PC-9 (cell line): ENCODE results near the gene PROKR1. TPM values are rescaled to one million over a fixed set of nuclear protein-coding genes. Genes with fewer than 3 reads are reported as not detected.
"Not testable (repeated sequence)": the region's sequence is repeated elsewhere in the genome, so short reads cannot be mapped to it uniquely, and the experiment has no call there.

Source experiments
- BruUV-seq: library from RNA; stranded (reverse); fragments of 400-500 nt; replicated peaks from 2 replicates; lab custom pipeline; 2021; lab: Mats Ljungman, UMichigan
- CTCF ChIA-PET: fragments of 300-600 bp; sonication (Branson Sonifier 250); formaldehyde crosslinking; loops from one replicate; lab custom pipeline; 2022; ENCODE audit warnings: antibody characterized with exemption; lab: Charles Lee
- POLR2A ChIA-PET: fragments of 300-600 bp; sonication (Branson Sonifier 250); formaldehyde crosslinking; loops from one replicate; lab custom pipeline; 2022; ENCODE audit warnings: antibody characterized with exemption; ENCODE audit not compliant: unreplicated experiment; lab: Charles Lee
- DNase-seq, 2 experiments: peaks; one replicate each; pipeline versions ENCODE4 v3.0.0 to v3.0.0-alpha.2; 2015 to 2022; ENCODE audit warnings: mixed read lengths in 1 of 2
- H2AFZ ChIP-seq: fragments of 200-600 bp; sonication (generic); 2 replicates; pipeline ENCODE4 v1.8.1; 2017; ENCODE audit warnings: antibody characterized with exemption
- H3F3A ChIP-seq: fragments of 200-600 bp; sonication (generic); 2 replicates; pipeline ENCODE4 v1.8.1; 2017; ENCODE audit warnings: antibody characterized with exemption, mild to moderate bottlenecking, low read depth; ENCODE audit not compliant: insufficient read depth
- H3K27ac ChIP-seq: fragments of 200-600 bp; sonication (generic); 2 replicates; pipeline ENCODE4 v1.6.1; 2016; ENCODE audit warnings: mixed run types
- H3K27me3 ChIP-seq: fragments of 200-600 bp; sonication (generic); 2 replicates; pipeline ENCODE4 v1.6.1; 2016; ENCODE audit warnings: low read depth, mixed run types; ENCODE audit not compliant: insufficient read depth
- H3K36me3 ChIP-seq: fragments of 200-600 bp; sonication (generic); 2 replicates; pipeline ENCODE4 v1.6.1; 2016; ENCODE audit warnings: low read depth, mixed run types
- H3K4me1 ChIP-seq: fragments of 200-600 bp; sonication (generic); replicated peaks from 2 replicates; pipeline ENCODE4 v1.6.1; 2016; ENCODE audit warnings: mixed run types; ENCODE audit not compliant: insufficient read depth
- H3K4me2 ChIP-seq: fragments of 200-600 bp; sonication (generic); 2 replicates; pipeline ENCODE4 v1.6.1; 2017; ENCODE audit warnings: mixed run types
- H3K4me3 ChIP-seq: fragments of 200-600 bp; sonication (generic); 2 replicates; pipeline ENCODE4 v1.6.1; 2016; ENCODE audit warnings: mixed run types
- H3K79me2 ChIP-seq: fragments of 200-600 bp; sonication (generic); 2 replicates; pipeline ENCODE4 v1.6.1; 2017; ENCODE audit warnings: low read depth, mixed run types
- H3K9me2 ChIP-seq: fragments of 200-600 bp; sonication (generic); 2 replicates; pipeline ENCODE4 v1.8.1; 2017; ENCODE audit warnings: mild to moderate bottlenecking; ENCODE audit not compliant: insufficient read depth
- H3K9me3 ChIP-seq: fragments of 200-600 bp; sonication (generic); 2 replicates; pipeline ENCODE4 v1.8.1; 2016; ENCODE audit warnings: low read depth; ENCODE audit not compliant: insufficient read depth
- H4K20me1 ChIP-seq: fragments of 200-600 bp; sonication (generic); 2 replicates; pipeline ENCODE4 v1.8.1; 2017; ENCODE audit not compliant: insufficient read depth
- EZH2 ChIP-seq: fragments of 200-600 bp; sonication (generic); IDR thresholded peaks from 2 replicates; pipeline ENCODE4 v1.8.0; 2017; ENCODE audit warnings: antibody characterized with exemption, low read depth
- intact Hi-C: fragments of 100-400 bp; cut with micrococcal nuclease; formaldehyde crosslinking; loops from one replicate; pipeline ENCODE4 v1.10.0; 2022; ENCODE audit not compliant: unreplicated experiment
- total RNA-seq: library from RNA; stranded (reverse); gene quantifications from 2 replicates; pipeline ENCODE4 v1.2.3, GENCODE V29; 2021
- TF ChIP-seq, protein P1 (sequence below): fragments of 200-600 bp; sonication (generic); conservative IDR thresholded peaks from 2 replicates; pipeline ENCODE4 v1.6.1; 2017; ENCODE audit warnings: mixed run types, antibody characterized with exemption, mild to moderate bottlenecking, moderate library complexity

PROKR1 gene
- total RNA-seq, 1 experiment from 2014 or later = not detected

DNA sequence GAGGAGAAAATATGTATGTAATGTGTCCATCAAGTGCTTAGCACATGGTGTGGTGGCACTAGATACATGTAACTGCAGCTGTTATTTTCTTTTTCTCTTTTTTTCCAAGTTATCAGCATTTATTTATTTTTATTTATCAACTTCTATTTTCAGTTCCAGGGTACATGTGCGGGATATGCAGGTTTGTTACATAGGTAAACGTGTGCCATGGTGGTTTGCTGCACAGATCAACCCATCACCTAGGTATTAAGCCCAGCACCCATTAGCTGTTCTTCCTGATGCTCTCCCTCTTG, 47.9 kb upstream of the PROKR1 start:
- H3K27ac ChIP-seq, H3K27me3 ChIP-seq, H3F3A ChIP-seq, POLR2A ChIA-PET, H3K9me2 ChIP-seq, BruUV-seq, H3K9me3 ChIP-seq, DNase-seq, H4K20me1 ChIP-seq, H3K36me3 ChIP-seq, H3K4me3 ChIP-seq, H2AFZ ChIP-seq, H3K79me2 ChIP-seq, intact Hi-C loops, H3K4me1 ChIP-seq, H3K4me2 ChIP-seq: not testable (repeated sequence)
- CTCF ChIA-PET = interaction anchor here (0.8 to 1.5 kb wide), 7 partner anchors 108 to 1067 kb away, joined by 3 to 7 read pairs (median 4); no protein-coding TSS in a partner anchor
- TF ChIP-seq, protein P1, sequence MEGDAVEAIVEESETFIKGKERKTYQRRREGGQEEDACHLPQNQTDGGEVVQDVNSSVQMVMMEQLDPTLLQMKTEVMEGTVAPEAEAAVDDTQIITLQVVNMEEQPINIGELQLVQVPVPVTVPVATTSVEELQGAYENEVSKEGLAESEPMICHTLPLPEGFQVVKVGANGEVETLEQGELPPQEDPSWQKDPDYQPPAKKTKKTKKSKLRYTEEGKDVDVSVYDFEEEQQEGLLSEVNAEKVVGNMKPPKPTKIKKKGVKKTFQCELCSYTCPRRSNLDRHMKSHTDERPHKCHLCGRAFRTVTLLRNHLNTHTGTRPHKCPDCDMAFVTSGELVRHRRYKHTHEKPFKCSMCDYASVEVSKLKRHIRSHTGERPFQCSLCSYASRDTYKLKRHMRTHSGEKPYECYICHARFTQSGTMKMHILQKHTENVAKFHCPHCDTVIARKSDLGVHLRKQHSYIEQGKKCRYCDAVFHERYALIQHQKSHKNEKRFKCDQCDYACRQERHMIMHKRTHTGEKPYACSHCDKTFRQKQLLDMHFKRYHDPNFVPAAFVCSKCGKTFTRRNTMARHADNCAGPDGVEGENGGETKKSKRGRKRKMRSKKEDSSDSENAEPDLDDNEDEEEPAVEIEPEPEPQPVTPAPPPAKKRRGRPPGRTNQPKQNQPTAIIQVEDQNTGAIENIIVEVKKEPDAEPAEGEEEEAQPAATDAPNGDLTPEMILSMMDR = peak; percentile 28; the same call in 1 of the 2 replicates

DNA sequence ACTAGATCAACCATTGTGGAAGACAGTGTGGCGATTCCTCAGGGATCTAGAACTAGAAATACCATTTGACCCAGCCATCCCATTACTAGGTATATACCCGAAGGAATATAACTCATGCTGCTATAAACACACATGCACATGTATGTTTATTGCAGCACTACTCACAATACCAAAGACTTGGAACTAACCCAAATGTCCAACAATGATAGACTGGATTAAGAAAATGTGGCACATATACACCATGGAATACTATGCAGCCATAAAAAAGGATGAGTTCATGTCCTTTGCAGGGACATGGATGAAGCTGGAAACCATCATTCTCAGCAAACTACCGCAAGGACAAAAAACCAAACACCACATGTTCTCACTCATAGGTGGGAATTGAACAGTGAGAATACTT, 42.9 kb upstream of the PROKR1 start:
- H3K9me2 ChIP-seq, CTCF ChIA-PET, H3K36me3 ChIP-seq, H3K9me3 ChIP-seq, H3K4me1 ChIP-seq, H3K27ac ChIP-seq, H2AFZ ChIP-seq, DNase-seq, H3K4me3 ChIP-seq, H3F3A ChIP-seq, H3K79me2 ChIP-seq, H3K27me3 ChIP-seq, BruUV-seq, H3K4me2 ChIP-seq, POLR2A ChIA-PET, intact Hi-C loops, H4K20me1 ChIP-seq: not testable (repeated sequence)

DNA sequence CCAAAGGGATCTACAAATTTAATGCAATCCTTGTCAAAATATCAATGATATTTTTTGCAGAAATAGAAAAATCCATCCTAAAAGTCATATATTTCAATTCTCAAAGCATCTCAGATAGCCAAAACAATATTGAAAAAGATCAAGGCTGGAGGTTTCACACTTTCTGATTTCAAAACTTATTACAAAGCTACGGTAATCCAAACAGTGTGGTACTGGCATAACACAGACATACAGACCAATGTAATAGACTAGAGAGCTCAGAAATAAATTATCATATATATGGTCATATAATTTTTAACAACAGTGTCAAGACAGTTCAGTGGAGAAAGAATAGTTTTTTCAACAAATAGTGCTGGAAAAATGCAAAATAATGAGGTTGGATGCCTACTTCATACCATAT, 40.3 kb upstream of the PROKR1 start:
- H4K20me1 ChIP-seq = no peaks in the 10 kb centered on the region
- no TSS peak for BruUV-seq
- no peak overlapping the region for H3K4me3 ChIP-seq
- no peaks in the 10 kb centered on the region for H3K36me3 ChIP-seq
- H3K4me2 ChIP-seq = no peak overlapping the region
- no peak overlapping the region for H3K27ac ChIP-seq
- H3K27me3 ChIP-seq = no peaks in the 10 kb centered on the region
- no peak overlapping the region for H2AFZ ChIP-seq
- no peaks in the 10 kb centered on the region for H3K4me1 ChIP-seq
- no peaks in the 10 kb centered on the region for H3F3A ChIP-seq
- DNase-seq = no peak
- no peaks in the 10 kb centered on the region for H3K9me3 ChIP-seq
- intact Hi-C loops = no loop called here
- POLR2A ChIA-PET = no interaction called here
- CTCF ChIA-PET = no interaction called here
- TF ChIP-seq, protein P1 = no peak
- no peak for TF ChIP-seq EZH2
- no peaks in the 10 kb centered on the region for H3K79me2 ChIP-seq
- H3K9me2 ChIP-seq = no peaks in the 10 kb centered on the region; the same call in 1 of the 2 replicates

DNA sequence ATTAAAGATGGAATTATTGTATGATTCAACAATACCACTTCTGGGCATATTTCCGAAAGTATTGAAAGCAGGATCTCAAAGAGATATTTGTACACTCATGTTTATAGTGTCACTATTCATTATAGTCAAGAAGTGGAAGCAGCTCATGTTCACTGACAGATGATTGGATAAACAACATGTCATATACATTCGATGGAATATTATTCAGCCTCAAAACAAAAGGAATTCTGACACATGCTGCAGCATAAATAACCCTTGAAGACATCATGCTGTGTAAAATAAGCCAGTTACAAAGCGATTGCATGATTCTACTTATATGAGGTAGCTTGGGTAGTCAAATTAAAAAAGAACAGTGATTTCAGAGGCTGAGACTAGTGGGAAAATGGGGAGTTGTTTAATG, 39.3 kb upstream of the PROKR1 start:
- H3K79me2 ChIP-seq = no peaks in the 10 kb centered on the region
- H3K27ac ChIP-seq = no peak overlapping the region
- H3K4me2 ChIP-seq = no peak overlapping the region
- H3K27me3 ChIP-seq = no peaks in the 10 kb centered on the region
- no peaks in the 10 kb centered on the region for H3K9me3 ChIP-seq
- H3K9me2 ChIP-seq = no peaks in the 10 kb centered on the region; the same call in 1 of the 2 replicates
- no peak overlapping the region for H2AFZ ChIP-seq
- CTCF ChIA-PET = no interaction called here
- POLR2A ChIA-PET = no interaction called here
- no peaks in the 10 kb centered on the region for H3F3A ChIP-seq
- TF ChIP-seq, protein P1 = no peak
- TF ChIP-seq EZH2 = no peak
- H3K36me3 ChIP-seq = no peaks in the 10 kb centered on the region
- intact Hi-C loops = no loop called here
- H4K20me1 ChIP-seq = no peaks in the 10 kb centered on the region
- BruUV-seq = no TSS peak
- H3K4me1 ChIP-seq = no peaks in the 10 kb centered on the region
- H3K4me3 ChIP-seq = no peak overlapping the region
- no peak for DNase-seq
